MV-4-11 (cell line): ENCODE results near the gene SLC7A6OS.
"Not testable (repeated sequence)": the region's sequence is repeated elsewhere in the genome, so short reads cannot be mapped to it uniquely, and the experiment has no call there.

Experiments
- DNase-seq: peaks from one replicate; lab custom pipeline; 2025; lab: John Stamatoyannopoulos, UW

SLC7A6OS gene

GRCh38 chr16:68298907-68299561 lies 11.7 kb downstream of the SLC7A6OS start:
- DNase-seq, result no peak

- DNase-seq, result no peak
Observed at GRCh38 chr16:68298312-68298711, 12.4 kb downstream of the SLC7A6OS start.

DNA sequence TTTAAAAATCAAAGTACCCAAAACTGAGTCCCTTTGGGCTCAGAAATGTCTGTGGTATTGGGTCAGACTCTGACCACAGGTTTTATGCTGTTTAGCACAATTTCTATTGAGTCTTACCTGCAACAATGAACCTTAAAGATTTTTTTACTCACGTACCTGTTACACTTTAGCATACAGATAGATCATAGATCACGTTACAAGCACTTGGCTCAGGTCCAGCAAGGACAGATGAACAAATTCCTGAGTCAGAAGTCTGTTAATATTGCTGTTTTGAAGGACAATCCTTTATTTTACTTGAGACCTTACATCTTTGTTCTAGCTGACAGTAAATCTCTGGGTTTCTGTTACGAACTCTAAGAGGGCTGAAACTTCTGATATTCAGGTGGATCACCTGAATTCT lies 12.8 kb downstream of the SLC7A6OS start:
- no peak for DNase-seq

GRCh38 chr16:68296693-68297092 lies 14.1 kb downstream of the SLC7A6OS start:
- peak; percentile 30 for DNase-seq

DNA sequence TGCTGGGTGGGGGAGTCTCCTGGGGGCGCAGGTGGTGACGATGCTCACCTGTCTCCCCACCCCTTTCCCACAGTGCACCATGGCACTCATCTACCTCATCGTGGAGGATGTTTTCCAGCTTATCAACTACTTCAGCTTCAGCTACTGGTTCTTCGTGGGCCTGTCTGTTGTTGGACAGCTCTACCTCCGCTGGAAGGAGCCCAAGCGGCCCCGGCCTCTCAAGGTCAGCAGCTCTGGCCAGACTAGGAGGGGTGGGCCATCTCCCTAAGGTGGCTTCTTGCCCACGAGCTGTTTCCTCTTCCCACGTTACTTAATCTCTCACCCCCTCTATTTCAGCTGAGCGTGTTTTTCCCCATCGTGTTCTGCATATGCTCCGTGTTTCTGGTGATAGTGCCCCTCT lies 14.5 kb downstream of the SLC7A6OS start:
- DNase-seq, result no peak

DNA sequence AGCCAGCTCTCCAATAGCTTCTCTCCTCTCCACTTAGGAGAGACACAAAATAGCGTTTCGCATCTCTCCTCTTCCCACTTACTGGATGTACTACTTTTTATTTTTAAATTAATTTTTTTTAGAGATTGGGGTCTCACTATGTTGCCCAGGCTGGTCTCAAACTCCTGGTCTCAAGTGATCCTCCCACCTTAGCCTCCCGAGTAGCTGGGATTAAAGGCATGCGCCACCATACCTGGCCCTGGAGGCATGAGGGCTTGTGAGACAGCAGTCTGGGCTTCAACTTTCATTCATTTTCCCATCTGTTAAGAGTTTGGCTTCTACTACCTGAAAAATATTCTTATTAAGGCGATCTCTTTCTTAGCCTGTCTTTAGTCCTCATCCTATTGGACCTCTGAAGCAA lies 18.3 kb downstream of the SLC7A6OS start:
- no peak for DNase-seq

DNA sequence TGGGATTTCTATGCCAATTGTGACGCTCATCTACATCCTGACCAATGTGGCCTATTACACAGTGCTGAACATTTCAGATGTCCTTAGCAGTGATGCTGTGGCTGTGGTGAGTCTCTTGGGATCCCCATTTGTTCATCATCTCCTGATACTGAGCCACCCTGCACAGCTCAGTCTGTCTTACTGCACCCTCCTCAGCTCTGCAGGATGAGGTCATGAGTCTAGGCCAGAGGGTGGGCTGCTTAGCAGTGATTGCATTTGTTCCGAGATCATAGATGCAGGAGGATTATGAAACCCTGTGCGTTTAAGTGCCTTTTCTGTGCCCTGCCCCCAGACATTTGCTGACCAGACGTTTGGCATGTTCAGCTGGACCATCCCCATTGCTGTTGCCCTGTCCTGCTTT lies 19.5 kb downstream of the SLC7A6OS start:
- DNase-seq, result no peak

- no peak for DNase-seq
Observed at GRCh38 chr16:68290450-68290849, 20.3 kb downstream of the SLC7A6OS start.

DNA sequence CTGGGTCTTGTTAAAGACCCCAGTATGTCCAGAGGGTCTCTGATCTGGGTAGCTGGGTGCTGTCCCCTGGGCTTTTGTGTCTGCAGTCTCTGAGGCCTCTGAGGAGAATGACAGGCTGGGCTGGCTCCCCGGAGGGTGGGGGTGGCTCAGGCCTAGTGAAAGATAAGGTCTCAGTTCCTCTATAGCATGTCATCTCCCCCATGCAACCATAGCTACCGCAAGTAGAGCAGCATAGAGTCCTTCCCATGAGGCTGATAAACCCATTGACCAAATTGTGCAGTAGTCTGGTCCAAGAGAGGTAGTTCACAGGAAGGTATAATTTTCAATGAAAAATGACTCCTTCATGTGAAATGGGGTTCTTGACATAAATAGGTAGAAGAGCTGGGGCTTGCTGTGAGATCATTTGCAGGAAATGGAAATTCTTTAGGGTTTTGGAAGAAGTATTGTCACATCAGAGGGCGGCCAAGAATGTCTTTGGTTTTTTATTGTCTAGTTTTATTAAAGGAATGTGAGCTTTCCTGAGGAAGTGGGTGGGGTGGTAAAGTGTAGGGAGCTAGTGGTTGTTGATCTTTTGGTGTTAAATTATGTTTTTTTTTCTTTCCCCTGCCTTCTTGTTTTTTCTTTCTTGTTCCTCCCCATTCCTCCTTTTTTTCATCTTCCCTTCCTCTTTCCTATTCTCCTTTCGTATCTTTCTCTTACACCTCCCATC lies 21.0 kb downstream of the SLC7A6OS start:
- peak; percentile 89 for DNase-seq

GRCh38 chr16:68289202-68289601 lies 21.5 kb downstream of the SLC7A6OS start:
- no peak for DNase-seq

GRCh38 chr16:68288796-68289195 lies 21.9 kb downstream of the SLC7A6OS start:
- not testable (repeated sequence) for DNase-seq

DNA sequence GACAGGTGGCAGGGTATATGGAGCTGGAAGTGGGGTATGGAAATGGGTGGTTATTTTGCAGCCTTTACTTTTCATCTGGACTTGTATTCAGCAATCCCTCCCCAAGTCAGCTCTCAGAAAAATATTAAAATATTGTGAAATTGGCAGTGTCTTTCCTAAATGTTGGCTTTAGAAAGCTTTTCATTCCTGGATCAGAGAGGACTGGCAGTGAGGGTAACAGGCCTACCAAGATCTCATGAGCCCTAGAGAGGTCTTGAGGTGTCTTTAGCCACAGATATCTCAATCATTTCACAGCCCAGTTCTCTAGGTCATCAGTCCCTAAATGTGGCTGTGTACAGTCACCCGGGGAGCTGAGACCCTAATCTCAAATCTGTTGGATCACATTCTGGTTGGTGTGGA lies 22.5 kb downstream of the SLC7A6OS start:
- no peak for DNase-seq

DNA sequence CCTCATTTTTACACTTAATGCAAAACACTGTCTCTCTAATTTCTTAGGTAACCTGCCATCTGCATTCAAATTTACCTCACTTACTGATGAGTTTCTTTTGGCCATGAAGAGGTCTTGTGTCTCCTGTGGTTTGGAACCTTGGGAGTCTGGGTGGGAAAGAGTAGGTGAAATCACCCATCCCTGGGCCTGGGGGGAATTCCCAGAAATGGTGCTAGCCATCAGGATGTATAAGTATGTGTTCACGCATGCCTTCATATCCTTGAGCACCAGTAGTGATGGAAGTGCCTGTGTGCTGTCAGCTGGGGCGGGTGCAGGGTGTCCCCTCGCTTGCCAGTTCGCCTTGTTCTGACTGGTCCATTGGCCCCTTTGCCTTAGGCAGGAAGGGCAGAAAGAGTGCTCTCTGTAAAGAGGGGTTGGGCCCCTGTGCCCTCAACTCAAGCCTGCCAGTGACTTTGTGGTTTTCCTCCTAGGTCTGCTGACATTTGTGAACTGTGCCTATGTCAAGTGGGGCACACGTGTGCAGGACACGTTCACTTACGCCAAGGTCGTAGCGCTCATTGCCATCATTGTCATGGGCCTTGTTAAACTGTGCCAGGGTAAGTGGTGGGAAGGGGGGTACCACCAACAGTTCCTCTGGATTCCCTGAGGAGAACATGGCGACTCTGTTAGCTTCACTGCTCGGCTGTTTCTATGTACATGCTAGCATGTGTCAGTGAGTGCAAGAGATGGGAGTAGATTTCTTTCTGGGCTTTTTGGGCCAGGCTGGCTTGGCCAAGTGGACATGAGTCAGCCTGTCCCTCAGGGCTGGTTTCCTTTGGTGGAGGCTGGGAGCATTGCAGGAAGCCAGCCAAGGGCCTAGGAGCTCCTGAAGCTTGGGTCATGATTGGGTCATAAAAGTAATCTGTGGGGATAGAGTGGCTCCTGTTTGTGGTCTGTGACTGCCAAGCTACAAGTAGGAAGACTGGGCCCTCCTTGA lies 23.2 kb downstream of the SLC7A6OS start:
- DNase-seq, result peak; percentile 38

DNA sequence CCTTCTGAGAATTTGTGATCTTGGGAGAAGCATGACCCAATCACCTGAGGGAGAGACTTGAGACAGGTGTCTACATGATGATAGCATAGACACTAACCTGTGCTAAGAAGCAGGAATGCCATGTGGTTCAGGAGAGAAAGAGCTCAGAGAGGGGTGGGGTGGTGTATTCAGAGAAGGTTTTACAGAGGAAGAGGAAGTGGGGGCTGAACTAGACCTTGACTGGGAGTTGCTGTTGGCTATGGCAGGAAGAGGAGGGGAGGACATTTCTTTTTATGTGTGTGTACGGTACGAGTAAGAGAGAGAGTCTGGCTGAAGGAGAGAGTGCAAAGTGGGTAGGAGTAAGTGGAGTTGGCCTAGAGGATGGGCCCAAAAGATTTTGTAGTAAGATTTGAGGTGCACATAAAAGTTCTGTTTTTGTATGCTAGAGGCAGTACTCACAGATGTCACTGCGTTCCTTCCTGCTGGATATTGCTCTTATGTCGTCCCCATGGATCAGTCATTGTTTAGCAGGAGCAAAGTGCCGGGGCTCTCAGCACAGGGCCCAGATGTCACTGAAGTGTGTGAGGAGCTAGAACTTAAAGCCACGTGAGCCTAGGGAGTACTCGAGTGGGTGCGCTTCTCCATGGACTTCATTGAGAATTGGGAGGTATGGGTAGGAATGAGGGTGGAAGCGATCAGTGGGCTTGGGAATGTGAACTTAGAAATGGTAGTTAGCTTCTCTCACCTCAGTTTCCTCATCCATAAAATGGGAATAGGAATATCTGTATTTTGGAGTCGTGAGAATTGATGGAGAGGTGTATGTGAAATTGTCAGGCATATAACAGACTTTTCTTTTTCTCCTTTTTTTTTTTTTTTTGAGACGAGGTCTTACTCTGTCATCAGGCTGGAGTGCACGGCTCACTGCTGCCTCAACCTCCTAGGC lies 24.3 kb downstream of the SLC7A6OS start:
- peak; percentile 80 for DNase-seq

DNA sequence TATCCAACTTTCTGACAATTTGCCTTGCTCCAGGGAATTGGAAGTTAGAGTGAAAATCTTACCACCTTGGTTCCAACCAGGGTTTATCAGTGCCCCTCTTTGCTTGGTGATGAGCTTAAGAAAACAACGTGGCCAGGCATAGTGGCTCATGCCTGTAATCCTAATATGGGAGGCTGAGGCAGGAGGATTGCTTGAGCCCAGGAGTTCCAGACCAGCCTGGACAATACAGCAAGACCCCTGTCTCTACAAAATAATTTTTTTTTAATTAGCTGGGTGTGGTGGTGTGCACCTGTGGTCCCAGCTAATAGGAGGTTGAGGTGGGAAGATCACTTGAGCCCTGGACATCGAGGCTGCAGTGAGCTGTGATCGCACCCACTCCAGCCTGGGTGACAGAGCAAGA lies 25.1 kb downstream of the SLC7A6OS start:
- no peak for DNase-seq

GRCh38 chr16:68284847-68285246 lies 25.9 kb downstream of the SLC7A6OS start:
- peak; percentile 87 for DNase-seq

DNA sequence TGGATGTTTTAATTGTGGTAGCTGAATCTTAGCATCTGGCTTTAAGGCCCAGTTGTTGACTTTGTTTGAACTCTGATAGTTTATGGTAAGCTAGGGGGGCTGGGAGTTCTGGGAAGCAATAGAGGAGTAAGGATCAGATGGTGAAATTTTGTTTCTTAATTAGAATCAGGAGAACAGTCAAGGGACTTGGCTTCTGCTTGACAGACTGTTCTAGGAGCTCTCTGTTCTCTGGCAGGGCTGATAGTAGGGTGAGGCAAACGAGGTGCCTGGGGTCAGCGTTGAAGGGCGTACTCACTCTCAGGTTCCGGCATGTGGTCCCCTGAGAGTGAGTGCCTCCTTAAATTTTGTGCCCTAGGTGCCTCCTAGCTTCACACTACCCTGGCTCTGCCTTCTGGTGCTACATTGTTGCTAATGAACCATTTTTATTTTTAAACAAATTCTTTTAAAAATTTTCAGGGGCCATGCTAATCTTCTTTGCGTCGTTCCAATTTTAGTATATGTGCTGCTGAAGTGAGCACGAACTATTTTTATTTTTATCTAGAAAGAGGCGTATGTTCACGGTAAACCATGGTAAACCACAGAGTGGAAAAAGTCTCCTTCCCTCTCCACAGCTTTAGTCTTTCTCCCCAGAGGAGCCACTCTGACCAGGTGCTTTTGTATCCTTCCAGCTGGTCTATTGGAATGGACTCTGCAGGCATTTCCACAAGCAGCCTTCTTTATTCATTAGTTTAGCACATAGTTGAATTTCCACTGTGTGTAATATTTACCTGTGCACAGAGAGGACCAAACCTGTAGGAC lies 26.7 kb downstream of the SLC7A6OS start:
- DNase-seq, result peak; percentile 32

- DNase-seq, result peak; percentile 59
Observed at GRCh38 chr16:68283346-68283745, 27.4 kb downstream of the SLC7A6OS start.

DNA sequence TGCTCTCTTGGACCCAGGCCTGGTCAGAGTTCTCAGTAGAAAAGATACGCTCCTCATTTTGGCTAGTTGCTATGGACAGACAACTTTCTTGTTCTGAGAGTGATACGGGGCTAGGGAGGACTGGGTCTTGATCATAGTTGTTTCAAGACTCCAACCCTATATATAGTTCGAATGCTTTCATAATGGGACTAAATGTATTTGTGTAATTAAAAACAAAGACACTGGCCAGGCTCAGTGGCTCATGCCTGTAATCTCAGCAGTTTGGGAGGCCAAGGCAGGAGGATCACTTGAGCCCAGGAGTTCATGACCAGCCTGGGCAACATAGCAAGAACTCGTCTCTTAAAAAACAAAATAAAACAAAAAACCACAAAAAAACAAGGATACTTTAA lies 28.7 kb downstream of the SLC7A6OS start:
- DNase-seq, result no peak

DNA sequence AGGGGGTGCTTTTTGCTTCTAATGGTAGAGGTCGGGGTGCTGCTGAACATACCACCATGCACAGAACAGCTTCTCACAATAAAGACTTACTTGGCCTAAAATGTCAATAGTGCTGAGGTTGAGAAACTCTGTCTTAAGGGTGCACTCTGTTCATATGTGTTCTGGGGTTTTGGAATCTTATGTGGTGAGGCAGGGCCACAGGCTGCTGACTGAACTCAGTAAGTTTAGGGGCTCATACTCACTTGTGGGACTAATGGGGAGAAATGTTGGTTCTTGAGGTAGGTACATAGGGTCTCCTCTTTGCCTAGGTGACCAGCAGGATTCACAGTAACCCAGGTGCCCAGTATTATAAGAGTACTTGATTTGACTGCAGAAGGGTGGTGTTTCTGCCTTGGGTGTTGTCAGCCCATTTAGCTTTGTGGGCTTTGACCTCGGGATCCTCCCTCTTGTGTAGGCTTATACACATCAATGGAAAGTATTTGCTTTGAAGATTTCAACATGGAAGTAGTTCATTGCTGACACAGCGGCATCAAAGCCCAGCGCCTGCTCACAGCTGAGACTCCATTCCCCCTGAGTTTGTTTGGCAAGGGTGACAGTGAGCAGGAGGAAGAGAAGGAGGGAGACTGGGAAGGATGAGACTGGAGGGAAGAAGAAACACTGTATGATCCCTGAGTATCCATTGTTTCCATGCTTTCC lies 29.2 kb downstream of the SLC7A6OS start:
- peak; percentile 11 for DNase-seq
